ENCODE results near the gene SF3B2. TPM values are rescaled to one million over a fixed set of nuclear protein-coding genes. Genes with fewer than 3 reads are reported as not detected.
"Not testable (repeated sequence)": the region's sequence is repeated elsewhere in the genome, so short reads cannot be mapped to it uniquely, and the experiment has no call there.

Gene SF3B2
- total RNA-seq, 1 experiment from 2014 or later = 300 TPM

DNA sequence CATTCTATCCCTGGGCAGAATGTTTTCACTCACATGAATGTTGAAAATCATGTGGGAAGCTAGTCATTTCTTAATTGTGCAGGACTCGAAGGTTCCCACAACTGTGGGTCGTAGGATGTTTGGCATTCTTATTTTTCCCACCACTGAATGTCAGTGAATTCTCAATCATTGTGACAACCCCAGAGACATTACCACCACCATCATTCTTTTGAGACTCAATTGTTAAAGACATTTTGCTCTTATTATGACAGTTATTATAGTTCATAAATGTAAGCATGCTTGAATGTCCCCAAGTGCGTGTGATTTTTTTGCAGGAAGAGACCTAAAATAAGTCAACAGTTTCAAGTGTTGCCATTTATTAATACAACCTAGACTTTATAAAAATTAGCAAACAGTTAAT lies 36.9 kb downstream of the SF3B2 start:
- H3K79me2 ChIP-seq (ENCODE audit: insufficient read depth, low read length) = peaks cover 16% of the 10 kb centered on the region
- TF ChIP-seq CEBPB (IDR thresholded peaks at IDR 0.05; ENCODE audit: low read depth) (no peak), TCF7L2 (IDR thresholded peaks at IDR 0.05; ENCODE audit: borderline replicate concordance, extremely low read depth, insufficient read depth, insufficient read length) (no peak), ZFX (IDR thresholded peaks at IDR 0.05) (no peak), ZNF274 (IDR thresholded peaks at IDR 0.05; ENCODE audit: low read depth, low read length) (no peak)
- TF ChIP-seq, protein P1, sequence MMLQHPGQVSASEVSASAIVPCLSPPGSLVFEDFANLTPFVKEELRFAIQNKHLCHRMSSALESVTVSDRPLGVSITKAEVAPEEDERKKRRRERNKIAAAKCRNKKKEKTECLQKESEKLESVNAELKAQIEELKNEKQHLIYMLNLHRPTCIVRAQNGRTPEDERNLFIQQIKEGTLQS (IDR thresholded peaks at IDR 0.05) = no peak
- ChIA-PET CTCF (no interaction called here), RAD21 (ENCODE audit: low non-redundant PET in 1 of 2, low total read pairs in 2 of 2, uncharacterized antibody in 2 of 2, unreplicated experiment in 2 of 2) (no interaction called here), POLR2A (no interaction called here)
- no peak overlapping the region for H2AFZ ChIP-seq (ENCODE audit: low read depth, low read length, poor library complexity, severe bottlenecking)
- DNase-seq (ENCODE audit: low read depth, low spot score) (no peak), ATAC-seq (no peak)
- no peaks in the 10 kb centered on the region for H3K27me3 ChIP-seq (ENCODE audit: insufficient read depth, low read length)
- H3K4me1 ChIP-seq (ENCODE audit: control insufficient read depth in 1 of 2, insufficient read depth in 2 of 2, low read length in 2 of 2) = peaks cover 0 to 2% of the 10 kb centered on the region in 2 experiments; a peak in 1 of 4 replicates
- intact Hi-C loops (cut with micrococcal nuclease) = no loop called here
- H3K9me3 ChIP-seq (ENCODE audit: control insufficient read depth in 1 of 2, insufficient read depth in 1 of 2, low read depth in 1 of 2, low read length in 2 of 2) = no peaks in the 10 kb centered on the region
- H3K4me2 ChIP-seq (ENCODE audit: low read length) = no peak overlapping the region
- no peaks in the 10 kb centered on the region for H3K9me2 ChIP-seq (ENCODE audit: insufficient read depth)
- H3K9ac ChIP-seq (ENCODE audit: low read length) = no peak overlapping the region
- no TSS peak for BruUV-seq (replicated peaks)
- H3K27ac ChIP-seq (ENCODE audit: low read depth, low read length) = no peak overlapping the region
- H4K20me1 ChIP-seq (ENCODE audit: insufficient read depth) = no peaks in the 10 kb centered on the region
- no peaks in the 10 kb centered on the region for H3K36me3 ChIP-seq (ENCODE audit: control insufficient read depth in 1 of 2, insufficient read depth in 2 of 2, low read length in 2 of 2)
- no peak overlapping the region for H3K4me3 ChIP-seq (replicated peaks in 1 of 2; ENCODE audit: low read depth in 1 of 2, low read length in 2 of 2)

DNA sequence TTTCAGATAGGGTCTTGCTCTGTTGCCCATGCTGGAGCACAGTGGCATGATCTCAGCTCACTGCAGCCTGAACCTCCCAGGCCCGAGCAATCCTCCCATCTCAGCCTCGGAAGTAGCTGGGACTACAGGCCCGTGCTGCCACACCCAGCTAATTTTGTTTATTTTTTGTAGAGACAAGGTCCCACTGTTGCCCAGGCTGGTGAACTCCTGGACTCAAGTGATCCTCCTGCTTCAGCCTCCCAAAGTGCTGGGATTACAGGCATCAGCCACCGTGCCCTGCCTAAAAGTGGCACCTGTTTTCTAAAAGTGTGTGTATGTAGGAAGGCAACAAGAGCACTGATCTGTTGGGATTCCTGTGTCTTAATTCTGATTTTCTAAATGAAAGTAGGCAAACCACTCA lies 38.1 kb downstream of the SF3B2 start:
- POLR2A ChIA-PET = no interaction called here
- Histone ChIP-seq H3K9me2 (ENCODE audit: insufficient read depth) (no peaks in the 10 kb centered on the region), H3K4me3 (replicated peaks in 1 of 2; ENCODE audit: low read depth in 1 of 2, low read length in 2 of 2) (no peak overlapping the region), H3K27me3 (ENCODE audit: insufficient read depth, low read length) (no peaks in the 10 kb centered on the region), H3K36me3 (ENCODE audit: control insufficient read depth in 1 of 2, insufficient read depth in 2 of 2, low read length in 2 of 2) (no peaks in the 10 kb centered on the region), H4K20me1 (ENCODE audit: insufficient read depth) (no peaks in the 10 kb centered on the region), H3K9ac (ENCODE audit: low read length) (no peak overlapping the region), H3K4me2 (ENCODE audit: low read length) (no peak overlapping the region), H2AFZ (ENCODE audit: low read depth, low read length, poor library complexity, severe bottlenecking) (no peak overlapping the region), H3K27ac (ENCODE audit: low read depth, low read length) (no peak overlapping the region), H3K9me3 (ENCODE audit: control insufficient read depth in 1 of 2, insufficient read depth in 1 of 2, low read depth in 1 of 2, low read length in 2 of 2) (no peaks in the 10 kb centered on the region), H3K4me1 (ENCODE audit: control insufficient read depth in 1 of 2, insufficient read depth in 2 of 2, low read length in 2 of 2) (no peaks in the 10 kb centered on the region; a peak in 1 of 4 replicates), H3K79me2 (ENCODE audit: insufficient read depth, low read length) (peaks cover 15% of the 10 kb centered on the region)
- ATAC-seq (no peak), DNase-seq (ENCODE audit: low read depth, low spot score) (no peak)
- TF ChIP-seq JUND (IDR thresholded peaks at IDR 0.05) (no peak), SRF (IDR thresholded peaks at IDR 0.05; ENCODE audit: low read depth) (no peak), EZH2phosphoT487 (IDR thresholded peaks at IDR 0.05; ENCODE audit: borderline replicate concordance) (no peak), YY1 (IDR thresholded peaks at IDR 0.05; ENCODE audit: extremely low read depth, insufficient replicate concordance, low read depth, low read length) (no peak), EGR1 (IDR thresholded peaks at IDR 0.05; ENCODE audit: low read depth) (no peak)
- TF ChIP-seq, protein P2, sequence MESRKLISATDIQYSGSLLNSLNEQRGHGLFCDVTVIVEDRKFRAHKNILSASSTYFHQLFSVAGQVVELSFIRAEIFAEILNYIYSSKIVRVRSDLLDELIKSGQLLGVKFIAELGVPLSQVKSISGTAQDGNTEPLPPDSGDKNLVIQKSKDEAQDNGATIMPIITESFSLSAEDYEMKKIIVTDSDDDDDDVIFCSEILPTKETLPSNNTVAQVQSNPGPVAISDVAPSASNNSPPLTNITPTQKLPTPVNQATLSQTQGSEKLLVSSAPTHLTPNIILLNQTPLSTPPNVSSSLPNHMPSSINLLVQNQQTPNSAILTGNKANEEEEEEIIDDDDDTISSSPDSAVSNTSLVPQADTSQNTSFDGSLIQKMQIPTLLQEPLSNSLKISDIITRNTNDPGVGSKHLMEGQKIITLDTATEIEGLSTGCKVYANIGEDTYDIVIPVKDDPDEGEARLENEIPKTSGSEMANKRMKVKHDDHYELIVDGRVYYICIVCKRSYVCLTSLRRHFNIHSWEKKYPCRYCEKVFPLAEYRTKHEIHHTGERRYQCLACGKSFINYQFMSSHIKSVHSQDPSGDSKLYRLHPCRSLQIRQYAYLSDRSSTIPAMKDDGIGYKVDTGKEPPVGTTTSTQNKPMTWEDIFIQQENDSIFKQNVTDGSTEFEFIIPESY (IDR thresholded peaks at IDR 0.05; ENCODE audit: extremely low read depth, insufficient replicate concordance, low read length) = no peak
- TF ChIP-seq, protein P3, sequence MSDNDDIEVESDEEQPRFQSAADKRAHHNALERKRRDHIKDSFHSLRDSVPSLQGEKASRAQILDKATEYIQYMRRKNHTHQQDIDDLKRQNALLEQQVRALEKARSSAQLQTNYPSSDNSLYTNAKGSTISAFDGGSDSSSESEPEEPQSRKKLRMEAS (IDR thresholded peaks at IDR 0.05) = no peak
- TF ChIP-seq, protein P1 (IDR thresholded peaks at IDR 0.05) = no peak
- no TSS peak for BruUV-seq (replicated peaks)
- RAD21 ChIA-PET (ENCODE audit: low non-redundant PET in 1 of 2, low total read pairs in 2 of 2, uncharacterized antibody in 2 of 2, unreplicated experiment in 2 of 2) = no interaction called here
- CTCF ChIA-PET = no interaction called here
- intact Hi-C loops (cut with micrococcal nuclease) = no loop called here

DNA sequence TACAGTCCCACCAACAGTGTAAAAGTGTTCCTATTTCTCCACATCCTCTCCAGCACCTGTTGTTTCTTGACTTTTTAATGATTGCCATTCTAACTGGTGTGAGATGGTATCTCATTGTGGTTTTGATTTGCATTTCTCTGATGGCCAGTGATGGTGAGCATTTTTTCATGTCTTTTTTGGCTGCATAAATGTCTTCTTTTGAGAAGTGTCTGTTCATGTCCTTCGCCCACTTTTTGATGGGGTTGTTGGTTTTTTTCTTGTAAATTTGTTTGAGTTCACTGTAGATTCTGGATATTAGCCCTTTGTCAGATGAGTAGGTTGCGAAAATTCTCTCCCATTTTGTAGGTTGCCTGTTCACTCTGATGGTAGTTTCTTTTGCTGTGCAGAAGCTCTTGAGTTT lies 40.0 kb downstream of the SF3B2 start:
- H3K9ac ChIP-seq (ENCODE audit: low read length); ATAC-seq; H3K27ac ChIP-seq (ENCODE audit: low read depth, low read length); DNase-seq (ENCODE audit: low read depth, low spot score); BruUV-seq (replicated peaks); RAD21 ChIA-PET (ENCODE audit: low non-redundant PET in 1 of 2, low total read pairs in 2 of 2, uncharacterized antibody in 2 of 2, unreplicated experiment in 2 of 2); H3K4me2 ChIP-seq (ENCODE audit: low read length); H3K27me3 ChIP-seq (ENCODE audit: insufficient read depth, low read length); H3K9me3 ChIP-seq (ENCODE audit: control insufficient read depth in 1 of 2, insufficient read depth in 1 of 2, low read depth in 1 of 2, low read length in 2 of 2); H3K36me3 ChIP-seq (ENCODE audit: control insufficient read depth in 1 of 2, insufficient read depth in 2 of 2, low read length in 2 of 2); CTCF ChIA-PET; H2AFZ ChIP-seq (ENCODE audit: low read depth, low read length, poor library complexity, severe bottlenecking); intact Hi-C loops (cut with micrococcal nuclease); H3K4me3 ChIP-seq (replicated peaks in 1 of 2; ENCODE audit: low read depth in 1 of 2, low read length in 2 of 2); H3K9me2 ChIP-seq (ENCODE audit: insufficient read depth); H3K4me1 ChIP-seq (ENCODE audit: control insufficient read depth in 1 of 2, insufficient read depth in 2 of 2, low read length in 2 of 2); POLR2A ChIA-PET; H4K20me1 ChIP-seq (ENCODE audit: insufficient read depth): not testable (repeated sequence)
- H3K79me2 ChIP-seq (ENCODE audit: insufficient read depth, low read length) = peaks cover 15% of the 10 kb centered on the region
